Right forelimb (tissue), 1 donor: ENCODE data around the gene NOS1AP.
"Not testable (repeated sequence)": the region's sequence is repeated elsewhere in the genome, so short reads cannot be mapped to it uniquely, and the experiment has no call there.

Source experiments
- DNase-seq: peaks from one replicate; pipeline ENCODE4 v3.0.0-alpha.2; 2018

Gene NOS1AP

GRCh38 chr1:162069334-162070093 is at the start of gene NOS1AP:
NOS1AP (plus strand) TSS chr1:162069691; CDS start chr1:162070178, 487 bp downstream.
- DNase-seq = peak; percentile 81

GRCh38 chr1:162020150-162020549 is 49.3 kb upstream of the NOS1AP start:
- DNase-seq = peak; percentile 44

- DNase-seq = peak; percentile 39
Measured at GRCh38 chr1:162021124-162021523, 48.4 kb upstream of the NOS1AP start.

GRCh38 chr1:162022626-162023025 is 46.9 kb upstream of the NOS1AP start:
- peak; percentile 49 for DNase-seq

- DNase-seq = no peak
Measured at GRCh38 chr1:162023181-162023546, 46.3 kb upstream of the NOS1AP start.

- peak; percentile 84 for DNase-seq
Measured at GRCh38 chr1:162023547-162024501, 45.7 kb upstream of the NOS1AP start, which contains the start of gene OLFML2B. OLFML2B (minus strand) TSS chr1:162023869; CDS start chr1:162023430, 439 bp downstream.

GRCh38 chr1:162025541-162025940 is 44.0 kb upstream of the NOS1AP start:
- DNase-seq = peak; percentile 10

- no peak for DNase-seq
Measured at GRCh38 chr1:162026881-162027280, 42.6 kb upstream of the NOS1AP start.

- DNase-seq = no peak
Measured at GRCh38 chr1:162028726-162029125, 40.8 kb upstream of the NOS1AP start.

GRCh38 chr1:162029157-162029556 is 40.3 kb upstream of the NOS1AP start:
- peak; percentile 66 for DNase-seq

GRCh38 chr1:162030759-162031280 is 38.7 kb upstream of the NOS1AP start:
- DNase-seq = no peak

- DNase-seq = no peak
Measured at GRCh38 chr1:162033428-162033827, 36.1 kb upstream of the NOS1AP start.

GRCh38 chr1:162035241-162035640 is 34.2 kb upstream of the NOS1AP start:
- no peak for DNase-seq

- no peak for DNase-seq
Measured at GRCh38 chr1:162036163-162036562, 33.3 kb upstream of the NOS1AP start.

- no peak for DNase-seq
Measured at GRCh38 chr1:162038624-162039023, 30.9 kb upstream of the NOS1AP start.

GRCh38 chr1:162040001-162040400 is 29.5 kb upstream of the NOS1AP start:
- no peak for DNase-seq

GRCh38 chr1:162040657-162041056 is 28.8 kb upstream of the NOS1AP start:
- DNase-seq = no peak

- DNase-seq = no peak
Measured at GRCh38 chr1:162042361-162042760, 27.1 kb upstream of the NOS1AP start.

- no peak for DNase-seq
Measured at GRCh38 chr1:162046921-162047320, 22.6 kb upstream of the NOS1AP start.

GRCh38 chr1:162053949-162054348 is 15.5 kb upstream of the NOS1AP start:
- DNase-seq = not testable (repeated sequence)

GRCh38 chr1:162055062-162055461 is 14.4 kb upstream of the NOS1AP start:
- DNase-seq = no peak

GRCh38 chr1:162056043-162056442 is 13.4 kb upstream of the NOS1AP start:
- DNase-seq = peak; percentile 73

GRCh38 chr1:162056579-162056978 is 12.9 kb upstream of the NOS1AP start:
- DNase-seq = no peak
